Sigmoid colon (tissue), 7 donors: ENCODE results near the gene HDAC8. TPM values are rescaled to one million over a fixed set of nuclear protein-coding genes. Genes with fewer than 3 reads are reported as not detected.

Experiments
- DNase-seq: peaks from one replicate; pipeline ENCODE4 v3.0.0-alpha.2; 2019
- H3K27ac ChIP-seq, 4 donors: fragments of 200-600 bp; sonication (generic); one replicate each; pipeline ENCODE4 v1.5.1; 2016 to 2019; ENCODE audit warnings: mild to moderate bottlenecking in 1 of 4
- H3K27me3 ChIP-seq, 3 donors: fragments of 200-600 bp; sonication (generic); one replicate each; pipeline ENCODE4 v1.5.1; 2019; ENCODE audit warnings: mild to moderate bottlenecking in 1 of 3
- H3K36me3 ChIP-seq, 4 donors: fragments of 200-600 bp; sonication (generic); one replicate each; pipeline ENCODE4 v1.5.1; 2016 to 2019
- H3K4me1 ChIP-seq, 4 donors: fragments of 200-600 bp; sonication (generic); one replicate each; pipeline ENCODE4 v1.5.1; 2017 to 2019
- H3K4me3 ChIP-seq, 4 donors: fragments of 200-600 bp; sonication (generic); one replicate each; pipeline ENCODE4 v1.5.1; 2017 to 2019; ENCODE audit warnings: mild to moderate bottlenecking in 2 of 4, moderate library complexity in 1 of 4
- H3K9me3 ChIP-seq, 4 donors: fragments of 200-600 bp in 3 of 4; sonication (generic) in 3 of 4; one replicate each; pipeline versions ENCODE4 v1.5.1 to v1.6.1; 2013 to 2019
- EP300 ChIP-seq, 4 donors: sonication (generic); formaldehyde crosslinking; IDR thresholded peaks; one replicate each; pipeline ENCODE4 v1.6.1; 2017; ENCODE audit warnings: antibody characterized with exemption in 4 of 4
- POLR2A ChIP-seq, 2 donors: fragments of 450-650 bp; IDR thresholded peaks; one replicate each; pipeline ENCODE4 v1.6.1; 2016; ENCODE audit warnings: antibody characterized with exemption in 2 of 2, mild to moderate bottlenecking in 2 of 2, moderate library complexity in 2 of 2
- POLR2AphosphoS5 ChIP-seq, 4 donors: sonication (generic); formaldehyde crosslinking; IDR thresholded peaks; one replicate each; pipeline ENCODE4 v1.6.1; 2017; ENCODE audit warnings: antibody characterized with exemption in 4 of 4
- WGBS, 2 donors: extraction: QIAGEN DNeasy Blood & Tissue Kit; methylation state at CpG; one replicate each; pipeline ENCODE4 v1.1.7; 2013; 5-methylcytosine and 5-hydroxymethylcytosine counted together
- intact Hi-C: fragments of 100-400 bp; cut with DNase I; formaldehyde crosslinking; loops from one replicate; pipeline ENCODE4 v1.15.1; 2023
- polyA plus RNA-seq, 3 donors: library from polyadenylated mRNA; stranded (reverse); fragments of 200-250 nt; gene quantifications; one replicate each; pipeline ENCODE4 v1.2.3, GENCODE V29; 2013
- total RNA-seq, 4 donors: library from RNA; depleted of rRNA; stranded (reverse); fragments of >200 nt; gene quantifications; one replicate each; pipeline ENCODE4 v1.1.0, GENCODE V29; 2016
- TF ChIP-seq, protein P1 (sequence below), 4 experiments: fragments of 450-650 bp in 3 of 4; fragments of 200-600 bp in 1 of 4; IDR thresholded peaks; one replicate each; pipeline ENCODE4 v1.5.1; 2016 to 2019; ENCODE audit warnings: antibody characterized with exemption in 4 of 4, mild to moderate bottlenecking in 3 of 4, moderate library complexity in 2 of 4
- donor health status: healthy with polysubstance abuse.
- donor health status: Bipolar disorder and iron deficiency.
- donor health status: healthy.

The HDAC8 gene
- total and polyA plus RNA-seq, 7 donors = 13.2 to 44.0 (median 30.4) TPM

- no peaks in the 10 kb centered on the region for H3K9me3 ChIP-seq
- peak; percentile 79 for DNase-seq
- H3K27ac ChIP-seq = peak overlapping the region in 3 of 4 donors; percentile 14 to 58 (median 54)
- H3K36me3 ChIP-seq = no peaks in the 10 kb centered on the region
- H3K4me1 ChIP-seq = peaks cover 0 to 52% (median 33%) of the 10 kb centered on the region in 4 donors
- intact Hi-C loops = loop anchor here (1.0 to 10.0 kb wide), 2 partner anchors 30 to 228 kb away; partner anchors contain the start of gene RPS4X
- peaks cover 0 to 56% (median 31%) of the 10 kb centered on the region in 3 donors for H3K27me3 ChIP-seq
- 1% methylated on average over 56 of the region's 56 CpGs for WGBS, 2 donors
- H3K4me3 ChIP-seq = peak overlapping the region; percentile 31 to 58 (median 51)
- peak in 2 of 4 donors; percentile 13 to 19 for TF ChIP-seq POLR2AphosphoS5 (IDR thresholded peaks at IDR 0.05)
- TF ChIP-seq POLR2A (IDR thresholded peaks at IDR 0.05) = no peak
- no peak for TF ChIP-seq EP300 (IDR thresholded peaks at IDR 0.05)
- TF ChIP-seq, protein P1, sequence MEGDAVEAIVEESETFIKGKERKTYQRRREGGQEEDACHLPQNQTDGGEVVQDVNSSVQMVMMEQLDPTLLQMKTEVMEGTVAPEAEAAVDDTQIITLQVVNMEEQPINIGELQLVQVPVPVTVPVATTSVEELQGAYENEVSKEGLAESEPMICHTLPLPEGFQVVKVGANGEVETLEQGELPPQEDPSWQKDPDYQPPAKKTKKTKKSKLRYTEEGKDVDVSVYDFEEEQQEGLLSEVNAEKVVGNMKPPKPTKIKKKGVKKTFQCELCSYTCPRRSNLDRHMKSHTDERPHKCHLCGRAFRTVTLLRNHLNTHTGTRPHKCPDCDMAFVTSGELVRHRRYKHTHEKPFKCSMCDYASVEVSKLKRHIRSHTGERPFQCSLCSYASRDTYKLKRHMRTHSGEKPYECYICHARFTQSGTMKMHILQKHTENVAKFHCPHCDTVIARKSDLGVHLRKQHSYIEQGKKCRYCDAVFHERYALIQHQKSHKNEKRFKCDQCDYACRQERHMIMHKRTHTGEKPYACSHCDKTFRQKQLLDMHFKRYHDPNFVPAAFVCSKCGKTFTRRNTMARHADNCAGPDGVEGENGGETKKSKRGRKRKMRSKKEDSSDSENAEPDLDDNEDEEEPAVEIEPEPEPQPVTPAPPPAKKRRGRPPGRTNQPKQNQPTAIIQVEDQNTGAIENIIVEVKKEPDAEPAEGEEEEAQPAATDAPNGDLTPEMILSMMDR (IDR thresholded peaks at IDR 0.05) = no peak
Measured at GRCh38 chrX:72306851-72307645, 265.6 kb downstream of the HDAC8 start.

DNA sequence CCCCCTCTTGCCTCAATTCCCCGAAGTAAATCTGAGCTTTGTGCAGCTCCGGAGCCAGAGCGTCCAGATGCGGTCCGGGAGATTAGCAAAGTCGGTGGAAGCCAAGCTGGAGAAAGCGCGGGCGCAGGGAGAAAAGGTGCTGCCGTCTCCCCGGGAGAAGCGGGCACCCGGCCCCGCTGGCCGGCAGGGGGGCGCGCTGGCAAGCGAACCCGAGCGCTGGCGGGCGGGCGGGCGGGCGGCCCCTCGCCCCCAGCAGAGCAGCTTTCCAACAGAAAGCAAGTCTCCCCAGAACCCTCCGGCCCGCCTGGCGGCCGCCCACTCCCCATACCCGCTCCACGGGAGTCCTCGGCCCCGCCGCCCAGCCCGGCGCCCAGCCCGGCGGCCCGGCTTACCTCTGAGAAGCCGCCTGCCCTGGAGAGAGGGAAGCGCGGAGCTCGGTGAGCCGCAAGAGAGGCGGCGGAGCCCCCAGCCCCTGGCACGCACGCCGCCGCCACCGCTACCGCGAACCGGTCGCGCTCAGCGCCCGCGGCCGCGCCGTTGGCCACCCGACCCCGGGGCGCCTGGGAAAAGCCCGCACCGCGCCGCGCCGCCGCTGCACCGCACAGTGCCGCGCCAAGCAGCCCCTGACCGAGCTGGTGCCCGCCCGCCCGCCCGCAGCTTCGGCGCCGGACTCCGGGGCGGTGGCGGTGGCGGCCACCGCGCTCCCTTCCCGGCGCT, 266.4 kb downstream of the HDAC8 start:
- no peak for DNase-seq
- WGBS, 2 donors = 1% methylated on average over 92 of the region's 92 CpGs
- intact Hi-C loops = loop anchor here (10.0 kb wide), 1 partner anchor 229 kb away; no protein-coding TSS in a partner anchor

GRCh38 chrX:72305286-72306084, 267.2 kb downstream of the HDAC8 start, which contains the start of gene CITED1:
TSS of gene CITED1 (minus strand) at chrX:72305914. CDS start at chrX:72302869, 3,045 bp downstream.
- no peak for DNase-seq
- TF ChIP-seq POLR2A (IDR thresholded peaks at IDR 0.05) = no peak
- no peak for TF ChIP-seq POLR2AphosphoS5 (IDR thresholded peaks at IDR 0.05)
- TF ChIP-seq, protein P1 (IDR thresholded peaks at IDR 0.05) = no peak
- TF ChIP-seq EP300 (IDR thresholded peaks at IDR 0.05) = no peak
- Histone ChIP-seq H3K27ac (peak within 1 kb of the TSS in 3 of 4 donors; percentile 14 to 58 (median 54)), H3K36me3 (no peaks in the 10 kb centered on the region), H3K4me1 (peaks cover 0 to 52% (median 33%) of the 10 kb centered on the region in 4 donors), H3K4me3 (peak within 1 kb of the TSS; percentile 31 to 58 (median 51)), H3K27me3 (peaks cover 0 to 53% (median 31%) of the 10 kb centered on the region in 3 donors), H3K9me3 (no peaks in the 10 kb centered on the region)
- 0 to 1% methylated on average over 68 of the region's 68 CpGs for WGBS, 2 donors
- intact Hi-C loops = loop anchor here (10.0 kb wide), 1 partner anchor 229 kb away; no protein-coding TSS in a partner anchor

More for the DNA sequence above, 266.4 kb downstream of the HDAC8 start:
- Histone ChIP-seq H3K4me1 (peaks cover 0 to 52% (median 33%) of the 10 kb centered on the region in 4 donors), H3K9me3 (no peaks in the 10 kb centered on the region), H3K27me3 (peaks cover 0 to 56% (median 31%) of the 10 kb centered on the region in 3 donors), H3K36me3 (no peaks in the 10 kb centered on the region), H3K4me3 (peak overlapping the region; percentile 31 to 58 (median 51)), H3K27ac (peak overlapping the region in 3 of 4 donors; percentile 14 to 58 (median 54))
- TF ChIP-seq POLR2A (IDR thresholded peaks at IDR 0.05) = no peak
- TF ChIP-seq, protein P1 (IDR thresholded peaks at IDR 0.05) = no peak
- no peak for TF ChIP-seq POLR2AphosphoS5 (IDR thresholded peaks at IDR 0.05)
- TF ChIP-seq EP300 (IDR thresholded peaks at IDR 0.05) = no peak

DNA sequence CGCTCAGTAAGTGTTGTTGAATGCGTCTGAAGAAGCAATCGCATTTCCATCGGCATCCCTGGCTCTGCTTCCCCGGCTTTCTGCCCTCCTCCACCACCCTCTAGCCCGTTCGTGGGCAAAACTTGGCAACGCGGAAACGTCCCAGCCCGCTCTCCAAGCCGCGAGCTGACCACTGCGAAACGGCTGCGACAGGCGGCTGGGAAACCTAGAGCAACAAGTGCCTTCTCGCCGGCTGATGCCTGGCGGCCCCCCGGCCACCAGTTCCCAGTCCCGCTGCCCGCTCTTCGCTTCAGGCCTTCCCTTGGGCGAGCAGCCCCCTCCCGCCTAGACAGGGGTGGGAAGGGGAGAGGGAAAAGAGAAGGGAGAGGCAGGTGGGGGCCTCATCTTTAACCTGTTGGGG, 267.8 kb downstream of the HDAC8 start:
- no peak overlapping the region for H3K27ac ChIP-seq
- intact Hi-C loops = loop anchor here (10.0 kb wide), 1 partner anchor 230 kb away; no protein-coding TSS in a partner anchor
- H3K4me3 ChIP-seq = peak overlapping the region in 3 of 4 donors; percentile 49 to 58 (median 53)
- H3K27me3 ChIP-seq = peaks cover 0 to 52% (median 31%) of the 10 kb centered on the region in 3 donors
- peaks cover 0 to 52% (median 33%) of the 10 kb centered on the region in 4 donors for H3K4me1 ChIP-seq
- 3% methylated on average over 26 of the region's 26 CpGs for WGBS, 2 donors
- H3K36me3 ChIP-seq = no peaks in the 10 kb centered on the region
- H3K9me3 ChIP-seq = no peaks in the 10 kb centered on the region
- TF ChIP-seq, protein P1 (IDR thresholded peaks at IDR 0.05) = no peak
- TF ChIP-seq POLR2A (IDR thresholded peaks at IDR 0.05) (no peak), POLR2AphosphoS5 (IDR thresholded peaks at IDR 0.05) (no peak), EP300 (IDR thresholded peaks at IDR 0.05) (no peak)
- DNase-seq = no peak
